HepG2 (cell line): ENCODE results near the gene GLIPR1L1. TPM values are rescaled to one million over a fixed set of nuclear protein-coding genes. Genes with fewer than 3 reads are reported as not detected.

Experiments used
- MED1 ChIP-seq: sonication (generic); formaldehyde crosslinking; IDR thresholded peaks from 2 replicates; pipeline ENCODE4 v1.4.0; 2020; ENCODE audit warnings: missing genetic modification reagents
- RBFOX2 ChIP-seq: fragments of 200-400 bp; formaldehyde crosslinking; IDR thresholded peaks from 2 replicates; pipeline ENCODE4 v1.6.1; 2017; ENCODE audit warnings: low read depth, mild to moderate bottlenecking, low read length
- YY1 ChIP-seq: IDR thresholded peaks from 2 replicates; pipeline ENCODE4 v1.6.1; 2011; ENCODE audit warnings: low read length, low read depth, moderate library complexity, mild to moderate bottlenecking; ENCODE audit not compliant: insufficient read depth, insufficient replicate concordance
- ZNF7 ChIP-seq: IDR thresholded peaks from 2 replicates; pipeline ENCODE4 v1.6.1; 2016; ENCODE audit warnings: missing biosample characterization, missing genetic modification reagents
- ZNF777 ChIP-seq: sonication (generic); formaldehyde crosslinking; IDR thresholded peaks from 2 replicates; pipeline ENCODE4 v1.4.0; 2020; ENCODE audit warnings: missing genetic modification reagents
- polyA plus RNA-seq, 8 experiments: library from polyadenylated mRNA; depleted of rRNA in 3 of 8; stranded (reverse) in 7 of 8; unstranded in 1 of 8; fragments of >200 nt; fragmentation: Illumina TruSeq in 4 of 8; extraction: Trizol in 4 of 8; gene quantifications; 2 replicates each; pipeline versions ENCODE4 v1.2.1 to v1.2.3, GENCODE V29; 2011 to 2016; ENCODE audit warnings: low read depth in 4 of 8, missing spikeins in 1 of 8, mixed read lengths in 1 of 8; ENCODE audit not compliant: insufficient read depth in 1 of 8
- total RNA-seq, 5 experiments: library from RNA; depleted of rRNA; stranded (reverse); fragments of >200 nt; fragmentation: Illumina TruSeq; extraction: Trizol; gene quantifications; 2 replicates each; pipeline ENCODE4 v1.2.3, GENCODE V29; 2016; ENCODE audit warnings: low read depth in 1 of 5
- TF ChIP-seq, protein P1 (sequence below): sonication (generic); formaldehyde crosslinking; IDR thresholded peaks from 2 replicates; pipeline ENCODE4 v1.8.0; 2022; ENCODE audit warnings: missing genetic modification reagents, mild to moderate bottlenecking, borderline replicate concordance
- TF ChIP-seq, protein P2 (sequence below), 2 experiments: fragments of 450-650 bp in 1 of 2; sonication (generic) in 1 of 2; formaldehyde crosslinking in 1 of 2; IDR thresholded peaks; 2 replicates each; pipeline versions ENCODE4 v1.6.1 to v1.8.0; 2016 to 2022; ENCODE audit warnings: antibody characterized with exemption in 1 of 2, mild to moderate bottlenecking in 1 of 2, missing genetic modification reagents in 1 of 2
- TF ChIP-seq, protein P3 (sequence below): sonication (generic); formaldehyde crosslinking; IDR thresholded peaks from 2 replicates; pipeline ENCODE4 v1.5.0; 2020; ENCODE audit warnings: missing genetic modification reagents
- TF ChIP-seq, protein P4 (sequence below): sonication (generic); formaldehyde crosslinking; IDR thresholded peaks from 2 replicates; pipeline ENCODE4 v1.4.0; 2020; ENCODE audit warnings: low read depth, mild to moderate bottlenecking, missing genetic modification reagents
- TF ChIP-seq, protein P5 (sequence below): sonication (generic); formaldehyde crosslinking; IDR thresholded peaks from 2 replicates; pipeline ENCODE4 v1.5.1; 2020; ENCODE audit warnings: mild to moderate bottlenecking, missing genetic modification reagents, borderline replicate concordance

The GLIPR1L1 gene
- total and polyA plus RNA-seq, 2 of the 13 experiments (the other 11 are each of a cell fraction or from before 2014, with no cell fraction given): not detected

DNA sequence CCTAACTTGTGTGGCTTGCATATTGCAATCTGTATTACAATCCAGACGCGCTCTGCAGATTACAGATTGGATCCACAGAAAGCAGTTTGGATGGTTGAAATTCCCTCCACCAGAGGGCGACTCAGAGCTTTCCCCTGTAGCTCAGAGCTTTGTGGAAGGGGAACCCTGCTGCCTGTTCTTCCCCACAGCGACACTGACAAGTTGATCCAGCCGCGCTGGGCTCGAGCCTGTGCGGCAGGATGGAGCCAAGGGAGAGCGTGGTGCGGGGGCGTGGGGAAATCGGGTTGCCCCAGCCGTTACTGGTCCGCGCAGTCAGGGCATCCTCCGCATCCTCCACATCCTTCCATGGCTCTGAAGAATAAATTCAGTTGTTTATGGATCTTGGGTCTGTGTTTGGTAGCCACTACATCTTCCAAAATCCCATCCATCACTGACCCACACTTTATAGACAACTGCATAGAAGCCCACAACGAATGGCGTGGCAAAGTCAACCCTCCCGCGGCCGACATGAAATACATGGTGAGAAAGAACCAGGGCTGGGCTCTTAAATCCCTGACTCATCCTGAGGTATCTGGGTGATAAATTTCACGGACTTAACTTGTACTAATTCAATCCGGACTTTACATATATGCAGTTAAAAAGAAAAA is at the start of gene GLIPR1L1 (continued):
- TF ChIP-seq, protein P1, sequence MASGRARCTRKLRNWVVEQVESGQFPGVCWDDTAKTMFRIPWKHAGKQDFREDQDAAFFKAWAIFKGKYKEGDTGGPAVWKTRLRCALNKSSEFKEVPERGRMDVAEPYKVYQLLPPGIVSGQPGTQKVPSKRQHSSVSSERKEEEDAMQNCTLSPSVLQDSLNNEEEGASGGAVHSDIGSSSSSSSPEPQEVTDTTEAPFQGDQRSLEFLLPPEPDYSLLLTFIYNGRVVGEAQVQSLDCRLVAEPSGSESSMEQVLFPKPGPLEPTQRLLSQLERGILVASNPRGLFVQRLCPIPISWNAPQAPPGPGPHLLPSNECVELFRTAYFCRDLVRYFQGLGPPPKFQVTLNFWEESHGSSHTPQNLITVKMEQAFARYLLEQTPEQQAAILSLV (CRISPR knock-in tag): no peak
- TF ChIP-seq YY1: no peak
- TF ChIP-seq, protein P2, sequence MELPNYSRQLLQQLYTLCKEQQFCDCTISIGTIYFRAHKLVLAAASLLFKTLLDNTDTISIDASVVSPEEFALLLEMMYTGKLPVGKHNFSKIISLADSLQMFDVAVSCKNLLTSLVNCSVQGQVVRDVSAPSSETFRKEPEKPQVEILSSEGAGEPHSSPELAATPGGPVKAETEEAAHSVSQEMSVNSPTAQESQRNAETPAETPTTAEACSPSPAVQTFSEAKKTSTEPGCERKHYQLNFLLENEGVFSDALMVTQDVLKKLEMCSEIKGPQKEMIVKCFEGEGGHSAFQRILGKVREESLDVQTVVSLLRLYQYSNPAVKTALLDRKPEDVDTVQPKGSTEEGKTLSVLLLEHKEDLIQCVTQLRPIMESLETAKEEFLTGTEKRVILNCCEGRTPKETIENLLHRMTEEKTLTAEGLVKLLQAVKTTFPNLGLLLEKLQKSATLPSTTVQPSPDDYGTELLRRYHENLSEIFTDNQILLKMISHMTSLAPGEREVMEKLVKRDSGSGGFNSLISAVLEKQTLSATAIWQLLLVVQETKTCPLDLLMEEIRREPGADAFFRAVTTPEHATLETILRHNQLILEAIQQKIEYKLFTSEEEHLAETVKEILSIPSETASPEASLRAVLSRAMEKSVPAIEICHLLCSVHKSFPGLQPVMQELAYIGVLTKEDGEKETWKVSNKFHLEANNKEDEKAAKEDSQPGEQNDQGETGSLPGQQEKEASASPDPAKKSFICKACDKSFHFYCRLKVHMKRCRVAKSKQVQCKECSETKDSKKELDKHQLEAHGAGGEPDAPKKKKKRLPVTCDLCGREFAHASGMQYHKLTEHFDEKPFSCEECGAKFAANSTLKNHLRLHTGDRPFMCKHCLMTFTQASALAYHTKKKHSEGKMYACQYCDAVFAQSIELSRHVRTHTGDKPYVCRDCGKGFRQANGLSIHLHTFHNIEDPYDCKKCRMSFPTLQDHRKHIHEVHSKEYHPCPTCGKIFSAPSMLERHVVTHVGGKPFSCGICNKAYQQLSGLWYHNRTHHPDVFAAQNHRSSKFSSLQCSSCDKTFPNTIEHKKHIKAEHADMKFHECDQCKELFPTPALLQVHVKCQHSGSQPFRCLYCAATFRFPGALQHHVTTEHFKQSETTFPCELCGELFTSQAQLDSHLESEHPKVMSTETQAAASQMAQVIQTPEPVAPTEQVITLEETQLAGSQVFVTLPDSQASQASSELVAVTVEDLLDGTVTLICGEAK (IDR thresholded peaks at IDR 0.05): no peak
- TF ChIP-seq, protein P2 (CRISPR knock-in tag; IDR thresholded peaks at IDR 0.05): no peak
- TF ChIP-seq, protein P3, sequence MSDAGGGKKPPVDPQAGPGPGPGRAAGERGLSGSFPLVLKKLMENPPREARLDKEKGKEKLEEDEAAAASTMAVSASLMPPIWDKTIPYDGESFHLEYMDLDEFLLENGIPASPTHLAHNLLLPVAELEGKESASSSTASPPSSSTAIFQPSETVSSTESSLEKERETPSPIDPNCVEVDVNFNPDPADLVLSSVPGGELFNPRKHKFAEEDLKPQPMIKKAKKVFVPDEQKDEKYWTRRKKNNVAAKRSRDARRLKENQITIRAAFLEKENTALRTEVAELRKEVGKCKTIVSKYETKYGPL: no peak
- no peak for TF ChIP-seq ZNF7 (CRISPR knock-in tag)
- TF ChIP-seq, protein P4, sequence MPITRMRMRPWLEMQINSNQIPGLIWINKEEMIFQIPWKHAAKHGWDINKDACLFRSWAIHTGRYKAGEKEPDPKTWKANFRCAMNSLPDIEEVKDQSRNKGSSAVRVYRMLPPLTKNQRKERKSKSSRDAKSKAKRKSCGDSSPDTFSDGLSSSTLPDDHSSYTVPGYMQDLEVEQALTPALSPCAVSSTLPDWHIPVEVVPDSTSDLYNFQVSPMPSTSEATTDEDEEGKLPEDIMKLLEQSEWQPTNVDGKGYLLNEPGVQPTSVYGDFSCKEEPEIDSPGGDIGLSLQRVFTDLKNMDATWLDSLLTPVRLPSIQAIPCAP: no peak
- TF ChIP-seq ZNF777 (CRISPR knock-in tag): no peak
- TF ChIP-seq RBFOX2: no peak
- TF ChIP-seq, protein P5, sequence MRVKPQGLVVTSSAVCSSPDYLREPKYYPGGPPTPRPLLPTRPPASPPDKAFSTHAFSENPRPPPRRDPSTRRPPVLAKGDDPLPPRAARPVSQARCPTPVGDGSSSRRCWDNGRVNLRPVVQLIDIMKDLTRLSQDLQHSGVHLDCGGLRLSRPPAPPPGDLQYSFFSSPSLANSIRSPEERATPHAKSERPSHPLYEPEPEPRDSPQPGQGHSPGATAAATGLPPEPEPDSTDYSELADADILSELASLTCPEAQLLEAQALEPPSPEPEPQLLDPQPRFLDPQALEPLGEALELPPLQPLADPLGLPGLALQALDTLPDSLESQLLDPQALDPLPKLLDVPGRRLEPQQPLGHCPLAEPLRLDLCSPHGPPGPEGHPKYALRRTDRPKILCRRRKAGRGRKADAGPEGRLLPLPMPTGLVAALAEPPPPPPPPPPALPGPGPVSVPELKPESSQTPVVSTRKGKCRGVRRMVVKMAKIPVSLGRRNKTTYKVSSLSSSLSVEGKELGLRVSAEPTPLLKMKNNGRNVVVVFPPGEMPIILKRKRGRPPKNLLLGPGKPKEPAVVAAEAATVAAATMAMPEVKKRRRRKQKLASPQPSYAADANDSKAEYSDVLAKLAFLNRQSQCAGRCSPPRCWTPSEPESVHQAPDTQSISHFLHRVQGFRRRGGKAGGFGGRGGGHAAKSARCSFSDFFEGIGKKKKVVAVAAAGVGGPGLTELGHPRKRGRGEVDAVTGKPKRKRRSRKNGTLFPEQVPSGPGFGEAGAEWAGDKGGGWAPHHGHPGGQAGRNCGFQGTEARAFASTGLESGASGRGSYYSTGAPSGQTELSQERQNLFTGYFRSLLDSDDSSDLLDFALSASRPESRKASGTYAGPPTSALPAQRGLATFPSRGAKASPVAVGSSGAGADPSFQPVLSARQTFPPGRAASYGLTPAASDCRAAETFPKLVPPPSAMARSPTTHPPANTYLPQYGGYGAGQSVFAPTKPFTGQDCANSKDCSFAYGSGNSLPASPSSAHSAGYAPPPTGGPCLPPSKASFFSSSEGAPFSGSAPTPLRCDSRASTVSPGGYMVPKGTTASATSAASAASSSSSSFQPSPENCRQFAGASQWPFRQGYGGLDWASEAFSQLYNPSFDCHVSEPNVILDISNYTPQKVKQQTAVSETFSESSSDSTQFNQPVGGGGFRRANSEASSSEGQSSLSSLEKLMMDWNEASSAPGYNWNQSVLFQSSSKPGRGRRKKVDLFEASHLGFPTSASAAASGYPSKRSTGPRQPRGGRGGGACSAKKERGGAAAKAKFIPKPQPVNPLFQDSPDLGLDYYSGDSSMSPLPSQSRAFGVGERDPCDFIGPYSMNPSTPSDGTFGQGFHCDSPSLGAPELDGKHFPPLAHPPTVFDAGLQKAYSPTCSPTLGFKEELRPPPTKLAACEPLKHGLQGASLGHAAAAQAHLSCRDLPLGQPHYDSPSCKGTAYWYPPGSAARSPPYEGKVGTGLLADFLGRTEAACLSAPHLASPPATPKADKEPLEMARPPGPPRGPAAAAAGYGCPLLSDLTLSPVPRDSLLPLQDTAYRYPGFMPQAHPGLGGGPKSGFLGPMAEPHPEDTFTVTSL (CRISPR knock-in tag): no peak
- no peak for TF ChIP-seq MED1 (CRISPR knock-in tag)
